SW480 (cell line): ENCODE results near the gene IP6K1.
A peak's percentile ranks its signal among the peaks of the same experiment; 100 is the strongest.
"Not testable (repeated sequence)": the region's sequence is repeated elsewhere in the genome, so short reads cannot be mapped to it uniquely, and the experiment has no call there.

Experiments
- DNase-seq: peaks from one replicate; pipeline ENCODE4 v3.0.0-alpha.2; 2016; ENCODE audit warnings: low spot score

Gene IP6K1

GRCh38 chr3:49793486-49794085, 7.2 kb upstream of the IP6K1 start:
- no peak for DNase-seq

- DNase-seq = no peak
Observed at GRCh38 chr3:49792371-49793150, 6.2 kb upstream of the IP6K1 start.

- no peak for DNase-seq
Observed at GRCh38 chr3:49791571-49791970, 5.2 kb upstream of the IP6K1 start.

GRCh38 chr3:49790626-49791411, 4.5 kb upstream of the IP6K1 start:
- no peak for DNase-seq

GRCh38 chr3:49788056-49788455, 1.7 kb upstream of the IP6K1 start:
- DNase-seq = no peak

DNA sequence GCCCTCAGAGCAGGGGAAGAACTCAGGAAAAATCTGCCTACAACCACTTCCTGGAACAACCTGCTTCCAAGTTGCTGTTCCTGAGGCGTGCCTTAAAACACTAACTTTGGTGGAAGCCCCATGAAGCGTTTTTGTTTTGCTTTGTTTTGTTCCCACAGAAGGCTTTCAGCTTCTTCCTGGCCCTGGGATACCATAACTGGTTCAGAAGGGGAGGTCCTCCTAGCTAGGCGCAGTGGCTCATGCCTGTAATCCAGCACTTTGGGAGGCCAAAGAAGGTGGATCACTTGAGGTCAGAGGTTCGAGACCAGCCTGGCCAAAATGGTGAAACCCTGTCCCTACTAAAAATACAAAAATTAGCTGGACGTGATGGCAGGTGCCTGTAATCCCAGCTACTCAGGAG, 1.2 kb upstream of the IP6K1 start:
- DNase-seq = no peak

DNA sequence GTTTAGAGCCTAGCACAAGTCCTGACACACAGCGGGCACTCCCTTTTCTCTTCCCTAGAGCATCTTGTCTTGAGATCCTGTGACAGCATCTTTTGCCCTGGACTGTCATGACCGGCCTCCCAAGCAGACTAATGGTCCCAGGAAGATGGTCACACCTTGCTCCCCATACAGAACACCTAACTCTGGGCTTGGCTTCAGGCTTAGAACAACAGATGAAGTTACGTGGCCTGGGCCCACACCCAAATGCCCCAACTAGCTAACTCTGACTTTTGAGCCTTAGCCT, 781 bp upstream of the IP6K1 start:
- DNase-seq = no peak

GRCh38 chr3:49785565-49786356, 581 bp downstream of the IP6K1 start:
- peak; percentile 46 for DNase-seq

DNA sequence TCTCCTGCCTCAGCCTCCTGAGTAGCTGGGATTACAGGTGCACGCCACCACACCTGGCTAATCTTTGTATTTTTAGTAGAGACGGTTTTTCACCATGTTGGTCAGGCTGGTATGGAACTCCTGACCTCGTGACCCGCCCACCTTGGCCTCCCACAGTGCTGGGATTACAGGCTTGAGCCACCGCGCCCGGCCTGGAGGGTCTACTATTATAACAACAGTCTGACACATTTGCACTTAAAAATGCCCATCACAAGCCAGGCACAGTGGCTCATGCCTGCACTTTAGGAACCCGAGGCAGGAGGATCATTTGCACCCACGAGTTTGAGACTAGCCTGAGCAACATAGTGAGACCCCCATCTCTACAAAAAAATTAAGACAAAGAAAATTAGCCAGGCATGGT, 4.1 kb downstream of the IP6K1 start:
- DNase-seq = not testable (repeated sequence)

DNA sequence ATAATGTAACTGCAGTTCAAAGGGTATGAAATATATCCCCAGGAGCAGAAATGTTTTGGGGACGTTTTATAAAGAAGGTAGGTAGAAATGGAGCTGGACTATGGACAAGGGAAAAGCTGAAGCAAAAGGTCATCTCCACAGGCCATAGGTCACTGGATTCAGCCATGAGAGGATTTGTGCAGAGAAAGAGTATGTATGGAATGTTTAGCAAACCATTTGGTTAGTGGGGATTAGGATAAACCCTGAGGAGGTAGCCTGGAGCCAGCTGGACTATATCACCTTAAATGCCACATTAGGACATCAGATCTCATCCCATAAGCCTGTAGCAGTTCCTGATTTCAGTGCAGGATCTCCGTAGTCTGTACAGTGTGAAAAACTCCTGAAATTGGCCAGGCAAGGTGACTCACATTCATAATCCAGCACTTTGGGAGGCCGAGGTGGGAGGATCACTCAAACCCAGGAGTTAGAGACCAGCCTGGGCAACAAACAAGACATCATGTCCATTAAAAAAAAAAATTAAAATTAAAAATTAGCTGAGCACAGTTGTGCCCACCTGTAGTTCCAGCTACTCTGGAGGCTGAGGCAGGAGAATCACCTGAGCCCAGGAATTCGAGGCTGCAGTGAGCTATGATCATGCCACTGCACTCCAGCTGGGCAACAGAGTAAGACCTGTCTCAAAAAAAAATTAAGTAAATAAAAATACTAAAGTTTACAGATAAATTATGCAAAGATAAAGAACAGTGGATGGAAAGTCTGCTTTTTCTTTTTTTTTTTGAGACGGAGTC, 4.7 kb downstream of the IP6K1 start:
- no peak for DNase-seq

DNA sequence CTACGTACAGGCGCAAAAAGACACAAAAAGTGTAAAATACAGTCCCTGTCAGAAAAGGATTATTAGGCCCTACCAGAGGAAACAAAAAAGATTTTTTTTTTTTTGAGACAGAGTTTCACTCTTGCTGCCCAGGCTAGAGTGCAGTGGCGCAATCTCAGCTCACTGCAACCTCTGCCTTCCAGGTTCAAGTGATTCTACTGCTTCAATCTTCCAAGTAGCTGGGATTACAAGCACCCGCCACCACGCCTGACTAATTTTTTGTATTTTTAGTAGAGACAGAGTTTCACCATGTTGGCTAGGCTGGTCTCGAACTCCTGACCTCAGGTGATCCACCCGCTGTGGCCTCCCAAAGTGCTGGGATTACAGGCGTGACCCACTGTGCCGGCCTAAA, 5.4 kb downstream of the IP6K1 start:
- not testable (repeated sequence) for DNase-seq

GRCh38 chr3:49780080-49780974, 6.0 kb downstream of the IP6K1 start:
- DNase-seq = no peak

DNA sequence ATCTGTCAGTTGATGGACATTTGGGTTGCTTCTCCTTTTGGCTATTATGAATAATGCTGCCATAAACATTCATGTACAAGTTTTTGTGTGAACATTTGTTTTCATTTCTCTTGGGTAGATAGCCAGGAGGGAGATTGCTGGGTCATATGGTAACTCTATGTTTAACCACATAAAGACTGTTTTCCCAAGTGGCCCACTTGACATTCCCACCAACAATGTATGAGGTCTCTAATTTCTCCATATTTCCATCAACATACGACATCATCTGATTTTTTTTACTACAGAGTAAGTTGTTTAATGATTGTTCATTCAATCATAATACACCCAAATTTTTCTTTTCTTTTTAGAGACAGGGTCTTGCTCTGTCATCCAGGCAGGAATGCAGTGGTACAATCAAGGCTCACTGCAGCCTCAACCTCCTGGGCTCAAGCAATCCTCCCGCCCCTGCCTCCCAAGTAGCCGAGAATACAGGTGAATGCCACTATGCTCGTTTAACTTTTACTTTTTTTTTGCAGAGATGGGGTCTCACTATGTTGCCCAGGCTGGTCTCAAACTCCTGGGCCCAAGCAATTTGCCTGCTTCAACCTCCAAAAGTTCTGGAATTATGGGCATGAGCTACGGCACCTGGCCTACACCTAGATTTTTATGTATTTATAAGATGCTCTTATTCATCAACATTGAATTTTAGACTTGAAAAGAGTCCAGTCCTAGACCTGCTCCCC, 6.8 kb downstream of the IP6K1 start:
- DNase-seq = no peak

DNA sequence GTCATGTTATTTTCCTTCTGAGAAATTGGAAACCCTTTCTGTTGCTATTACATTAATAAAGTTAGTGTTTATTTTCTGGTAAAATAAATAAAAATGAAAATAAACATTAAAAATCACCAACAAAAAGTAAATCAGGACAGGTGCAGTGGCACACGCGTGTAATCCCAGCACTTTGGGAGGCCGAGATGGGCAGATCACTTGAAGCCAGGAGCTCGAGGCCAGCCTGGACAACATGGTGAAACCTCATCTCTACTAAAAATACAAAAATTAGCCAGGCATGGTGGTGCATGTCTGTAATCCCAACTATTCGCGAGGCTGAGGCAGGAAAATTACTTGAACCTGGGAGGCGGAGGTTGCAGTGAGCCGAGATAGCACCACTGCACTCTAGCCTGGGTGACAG, 10.2 kb downstream of the IP6K1 start:
- DNase-seq = not testable (repeated sequence)

GRCh38 chr3:49775538-49775937, 10.8 kb downstream of the IP6K1 start:
- no peak for DNase-seq

DNA sequence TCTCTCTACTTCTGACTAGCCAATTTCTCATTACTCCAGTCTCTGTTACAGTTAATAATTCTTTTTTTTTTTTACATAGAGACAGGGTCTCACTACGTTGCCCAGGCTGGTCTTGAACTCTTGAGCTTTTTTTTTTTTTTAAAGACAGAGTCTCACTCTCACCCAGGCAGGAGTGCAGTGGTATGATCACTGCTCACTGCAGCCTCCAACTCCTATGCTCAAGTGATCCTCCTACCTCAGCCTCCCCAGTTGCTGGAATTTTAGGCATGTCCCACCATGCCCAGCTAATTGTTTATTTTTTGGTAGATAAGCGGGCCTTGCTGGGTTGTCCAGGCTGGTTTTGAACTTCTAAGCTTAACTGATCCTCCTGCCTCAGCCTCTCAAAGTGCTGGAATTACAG, 13.6 kb downstream of the IP6K1 start:
- DNase-seq = no peak

GRCh38 chr3:49771340-49771938, 14.9 kb downstream of the IP6K1 start:
- DNase-seq = no peak

DNA sequence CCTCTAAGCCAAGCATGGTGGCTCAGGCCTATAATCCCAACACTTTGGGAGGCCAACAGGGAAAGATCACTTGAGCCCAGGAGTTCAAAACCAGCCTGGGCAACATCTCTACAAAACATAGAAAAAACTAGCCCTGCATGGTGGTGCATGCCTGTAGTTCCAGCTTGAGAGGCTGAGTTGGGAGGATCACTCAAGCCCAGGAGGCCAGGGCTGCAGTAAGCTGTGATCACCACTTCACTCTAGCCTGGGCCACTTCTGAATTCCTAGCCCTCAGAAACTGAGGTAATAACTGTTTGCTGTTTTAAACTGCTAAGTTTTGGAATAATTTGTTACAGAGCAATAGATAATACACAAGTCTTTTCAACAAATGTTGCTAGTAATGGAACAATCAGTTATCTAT, 16.4 kb downstream of the IP6K1 start:
- DNase-seq = no peak

DNA sequence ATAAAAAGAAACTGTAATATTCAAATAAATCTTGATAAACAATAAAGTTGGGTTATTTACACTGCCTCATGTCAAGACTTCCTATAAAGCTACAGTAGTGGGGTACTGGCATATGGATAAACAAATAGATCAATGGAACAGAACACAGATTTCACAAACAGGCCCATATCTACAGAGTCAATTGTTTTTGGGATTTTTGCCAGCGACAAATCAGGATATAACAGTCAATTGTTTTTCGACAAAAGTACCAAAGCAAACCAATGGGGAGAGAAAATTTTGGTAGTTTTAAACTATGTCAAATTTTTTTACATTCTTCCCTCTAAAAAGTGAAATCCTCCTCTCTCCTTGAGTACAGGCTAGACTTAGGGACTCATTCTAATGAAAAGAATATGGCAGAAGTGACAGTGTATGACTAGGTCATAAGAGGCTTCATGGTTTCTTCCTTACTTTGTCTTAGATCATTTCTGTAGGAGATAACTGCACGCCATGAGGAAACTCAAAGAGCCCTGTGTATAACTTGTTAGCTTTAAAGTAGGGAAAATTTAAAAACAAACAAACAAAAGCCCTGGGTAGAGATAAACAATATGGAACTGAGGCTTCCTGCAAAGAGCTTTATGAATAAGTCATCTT, 16.9 kb downstream of the IP6K1 start:
- DNase-seq = no peak
